Measurements from ENCODE around the gene ELMO2. TPM values are rescaled to one million over a fixed set of nuclear protein-coding genes. Genes with fewer than 3 reads are reported as not detected.

Gene ELMO2
- total and polyA plus RNA-seq, 9 of the 15 experiments (the other 6 are each of a cell fraction or from before 2014, with no cell fraction given) = 7.5 to 21.5 (median 15.9) TPM

DNA sequence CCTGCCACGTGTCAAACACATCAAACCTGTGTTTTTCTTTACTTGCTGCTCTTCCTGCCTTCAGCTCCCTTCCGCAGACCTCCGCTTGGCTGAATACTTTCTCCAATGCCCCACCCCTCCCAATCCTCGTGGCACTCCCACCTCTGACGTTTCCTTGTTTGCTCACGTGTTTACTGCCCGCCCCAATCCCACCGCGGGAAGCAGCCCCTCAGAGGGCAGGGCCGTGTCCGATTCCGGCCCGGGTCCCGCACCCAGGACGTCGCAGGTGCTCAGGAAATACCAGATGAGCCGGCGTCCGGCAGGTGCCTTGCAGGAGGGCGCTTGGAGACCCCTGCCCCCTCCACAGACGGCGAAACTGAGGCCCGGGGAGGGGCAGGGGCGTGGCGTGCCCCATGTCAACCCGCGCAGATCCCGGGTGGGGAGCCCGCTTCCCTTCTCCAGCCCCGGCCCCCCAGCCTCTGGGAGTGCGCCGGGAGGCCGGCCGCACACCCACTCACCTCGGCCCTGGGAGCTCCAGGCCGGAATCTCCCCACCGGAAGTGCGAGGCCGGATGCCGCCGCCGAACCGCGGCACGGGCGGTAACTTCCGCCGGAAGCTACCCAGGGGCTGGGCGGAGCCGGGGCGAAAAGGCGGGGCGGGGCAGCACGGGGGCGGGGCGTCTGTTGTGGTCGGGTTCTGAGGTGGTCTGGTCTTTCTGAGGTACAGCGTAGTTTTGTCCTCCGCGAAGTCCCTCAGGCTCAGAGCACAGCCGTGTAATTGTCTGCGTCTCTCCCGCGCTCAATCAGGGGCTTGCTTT, 42.3 kb downstream of the ELMO2 start (continued):
- TF ChIP-seq BCLAF1 (IDR thresholded peaks at IDR 0.05; ENCODE audit: borderline replicate concordance in 1 of 2, control insufficient read depth in 1 of 2, low read depth in 2 of 2, low read length in 1 of 2) (0 out of 4 replicates have a peak, but pooled peaks of 1 of the 2 experiments have one; percentile 29), ELF2 (CRISPR knock-in tag; IDR thresholded peaks at IDR 0.05) (0 out of 2 replicates have a peak, but pooled peaks have one; percentile 26), ZNF561 (CRISPR knock-in tag; conservative IDR thresholded peaks at IDR 0.05) (no peak), DIDO1 (tag; IDR thresholded peaks at IDR 0.05; ENCODE audit: low read depth) (no peak), TCFL5 (CRISPR knock-in tag; conservative IDR thresholded peaks at IDR 0.05) (no peak), MCM7 (IDR thresholded peaks at IDR 0.05) (no peak), RBM22 (IDR thresholded peaks at IDR 0.05; ENCODE audit: low read depth, low read length, poor library complexity, severe bottlenecking) (peak; percentile 22), HDAC2 (IDR thresholded peaks at IDR 0.05) (peak; percentile 23; the same call in 1 of the 2 replicates), PPARD (CRISPR knock-in tag; IDR thresholded peaks at IDR 0.05) (no peak), TBP (optimal IDR thresholded peaks at IDR 0.05; ENCODE audit: low read depth, low read length) (peak; percentile 55), PML (IDR thresholded peaks at IDR 0.05; ENCODE audit: low read length) (peak; percentile 73; the same call in 1 of the 2 replicates), BRD4 (IDR thresholded peaks at IDR 0.05) (peak; percentile 55; the same call in 1 of the 2 replicates)
- TF ChIP-seq, protein P1, sequence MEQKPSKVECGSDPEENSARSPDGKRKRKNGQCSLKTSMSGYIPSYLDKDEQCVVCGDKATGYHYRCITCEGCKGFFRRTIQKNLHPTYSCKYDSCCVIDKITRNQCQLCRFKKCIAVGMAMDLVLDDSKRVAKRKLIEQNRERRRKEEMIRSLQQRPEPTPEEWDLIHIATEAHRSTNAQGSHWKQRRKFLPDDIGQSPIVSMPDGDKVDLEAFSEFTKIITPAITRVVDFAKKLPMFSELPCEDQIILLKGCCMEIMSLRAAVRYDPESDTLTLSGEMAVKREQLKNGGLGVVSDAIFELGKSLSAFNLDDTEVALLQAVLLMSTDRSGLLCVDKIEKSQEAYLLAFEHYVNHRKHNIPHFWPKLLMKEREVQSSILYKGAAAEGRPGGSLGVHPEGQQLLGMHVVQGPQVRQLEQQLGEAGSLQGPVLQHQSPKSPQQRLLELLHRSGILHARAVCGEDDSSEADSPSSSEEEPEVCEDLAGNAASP (IDR thresholded peaks at IDR 0.05) = no peak
- TF ChIP-seq, protein P2, sequence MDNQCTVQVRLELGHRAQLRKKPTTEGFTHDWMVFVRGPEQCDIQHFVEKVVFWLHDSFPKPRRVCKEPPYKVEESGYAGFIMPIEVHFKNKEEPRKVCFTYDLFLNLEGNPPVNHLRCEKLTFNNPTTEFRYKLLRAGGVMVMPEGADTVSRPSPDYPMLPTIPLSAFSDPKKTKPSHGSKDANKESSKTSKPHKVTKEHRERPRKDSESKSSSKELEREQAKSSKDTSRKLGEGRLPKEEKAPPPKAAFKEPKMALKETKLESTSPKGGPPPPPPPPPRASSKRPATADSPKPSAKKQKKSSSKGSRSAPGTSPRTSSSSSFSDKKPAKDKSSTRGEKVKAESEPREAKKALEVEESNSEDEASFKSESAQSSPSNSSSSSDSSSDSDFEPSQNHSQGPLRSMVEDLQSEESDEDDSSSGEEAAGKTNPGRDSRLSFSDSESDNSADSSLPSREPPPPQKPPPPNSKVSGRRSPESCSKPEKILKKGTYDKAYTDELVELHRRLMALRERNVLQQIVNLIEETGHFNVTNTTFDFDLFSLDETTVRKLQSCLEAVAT (IDR thresholded peaks at IDR 0.05) = no peak
- TF ChIP-seq, protein P3, sequence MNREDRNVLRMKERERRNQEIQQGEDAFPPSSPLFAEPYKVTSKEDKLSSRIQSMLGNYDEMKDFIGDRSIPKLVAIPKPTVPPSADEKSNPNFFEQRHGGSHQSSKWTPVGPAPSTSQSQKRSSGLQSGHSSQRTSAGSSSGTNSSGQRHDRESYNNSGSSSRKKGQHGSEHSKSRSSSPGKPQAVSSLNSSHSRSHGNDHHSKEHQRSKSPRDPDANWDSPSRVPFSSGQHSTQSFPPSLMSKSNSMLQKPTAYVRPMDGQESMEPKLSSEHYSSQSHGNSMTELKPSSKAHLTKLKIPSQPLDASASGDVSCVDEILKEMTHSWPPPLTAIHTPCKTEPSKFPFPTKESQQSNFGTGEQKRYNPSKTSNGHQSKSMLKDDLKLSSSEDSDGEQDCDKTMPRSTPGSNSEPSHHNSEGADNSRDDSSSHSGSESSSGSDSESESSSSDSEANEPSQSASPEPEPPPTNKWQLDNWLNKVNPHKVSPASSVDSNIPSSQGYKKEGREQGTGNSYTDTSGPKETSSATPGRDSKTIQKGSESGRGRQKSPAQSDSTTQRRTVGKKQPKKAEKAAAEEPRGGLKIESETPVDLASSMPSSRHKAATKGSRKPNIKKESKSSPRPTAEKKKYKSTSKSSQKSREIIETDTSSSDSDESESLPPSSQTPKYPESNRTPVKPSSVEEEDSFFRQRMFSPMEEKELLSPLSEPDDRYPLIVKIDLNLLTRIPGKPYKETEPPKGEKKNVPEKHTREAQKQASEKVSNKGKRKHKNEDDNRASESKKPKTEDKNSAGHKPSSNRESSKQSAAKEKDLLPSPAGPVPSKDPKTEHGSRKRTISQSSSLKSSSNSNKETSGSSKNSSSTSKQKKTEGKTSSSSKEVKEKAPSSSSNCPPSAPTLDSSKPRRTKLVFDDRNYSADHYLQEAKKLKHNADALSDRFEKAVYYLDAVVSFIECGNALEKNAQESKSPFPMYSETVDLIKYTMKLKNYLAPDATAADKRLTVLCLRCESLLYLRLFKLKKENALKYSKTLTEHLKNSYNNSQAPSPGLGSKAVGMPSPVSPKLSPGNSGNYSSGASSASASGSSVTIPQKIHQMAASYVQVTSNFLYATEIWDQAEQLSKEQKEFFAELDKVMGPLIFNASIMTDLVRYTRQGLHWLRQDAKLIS (CRISPR knock-in tag; IDR thresholded peaks at IDR 0.05) = peak; percentile 78; the same call in 1 of the 2 replicates
- TF ChIP-seq, protein P4, sequence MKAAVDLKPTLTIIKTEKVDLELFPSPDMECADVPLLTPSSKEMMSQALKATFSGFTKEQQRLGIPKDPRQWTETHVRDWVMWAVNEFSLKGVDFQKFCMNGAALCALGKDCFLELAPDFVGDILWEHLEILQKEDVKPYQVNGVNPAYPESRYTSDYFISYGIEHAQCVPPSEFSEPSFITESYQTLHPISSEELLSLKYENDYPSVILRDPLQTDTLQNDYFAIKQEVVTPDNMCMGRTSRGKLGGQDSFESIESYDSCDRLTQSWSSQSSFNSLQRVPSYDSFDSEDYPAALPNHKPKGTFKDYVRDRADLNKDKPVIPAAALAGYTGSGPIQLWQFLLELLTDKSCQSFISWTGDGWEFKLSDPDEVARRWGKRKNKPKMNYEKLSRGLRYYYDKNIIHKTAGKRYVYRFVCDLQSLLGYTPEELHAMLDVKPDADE (conservative IDR thresholded peaks at IDR 0.05; ENCODE audit: control insufficient read depth, low read depth, low read length) = no peak; the same call in 1 of the 2 replicates
